HG03469 (cell line): ENCODE measurements around the gene TTLL6.

ENCODE experiments used
- ATAC-seq: cut with Tn5 transposase; IDR thresholded peaks from one replicate; pipeline ENCODE4 v1.9.1; 2021; ENCODE audit warnings: mild to moderate bottlenecking, moderate library complexity, moderate number of reproducible peaks; ENCODE audit not compliant: unreplicated experiment

TTLL6 gene

GRCh38 chr17:48761114-48761513 is 55.9 kb downstream of the TTLL6 start:
- no peak for ATAC-seq

GRCh38 chr17:48760411-48760810 is 56.6 kb downstream of the TTLL6 start:
- no peak for ATAC-seq

- no peak for ATAC-seq
These were observed 57.7 kb downstream of the TTLL6 start for GRCh38 chr17:48759288-48759687.

GRCh38 chr17:48757524-48757961 is 59.5 kb downstream of the TTLL6 start:
- ATAC-seq = no peak

GRCh38 chr17:48756830-48757251 is 60.2 kb downstream of the TTLL6 start:
- no peak for ATAC-seq

GRCh38 chr17:48755356-48755755 is 61.7 kb downstream of the TTLL6 start:
- ATAC-seq = no peak

GRCh38 chr17:48754500-48755261 is 62.3 kb downstream of the TTLL6 start:
- no peak for ATAC-seq

GRCh38 chr17:48753794-48754499 is 63.1 kb downstream of the TTLL6 start:
- ATAC-seq = no peak

- no peak for ATAC-seq
These were observed 64.4 kb downstream of the TTLL6 start for GRCh38 chr17:48752399-48753288.

GRCh38 chr17:48751733-48752398 is 65.2 kb downstream of the TTLL6 start:
- no peak for ATAC-seq

- no peak for ATAC-seq
These were observed 65.9 kb downstream of the TTLL6 start for GRCh38 chr17:48751172-48751571.

- ATAC-seq = no peak
These were observed 67.1 kb downstream of the TTLL6 start for GRCh38 chr17:48749621-48750553.

- ATAC-seq = no peak
These were observed 68.1 kb downstream of the TTLL6 start for GRCh38 chr17:48748718-48749566.

GRCh38 chr17:48747445-48748363 is 69.3 kb downstream of the TTLL6 start:
- no peak for ATAC-seq

- ATAC-seq = no peak
These were observed 70.0 kb downstream of the TTLL6 start for GRCh38 chr17:48746916-48747444.

GRCh38 chr17:48745381-48746275 is 71.4 kb downstream of the TTLL6 start:
- ATAC-seq = no peak
